MG63 (cell line): ENCODE results near the gene RNF40. TPM values are rescaled to one million over a fixed set of nuclear protein-coding genes. Genes with fewer than 3 reads are reported as not detected.

Experiments used
- DNase-seq: peaks from one replicate; pipeline ENCODE4 v3.0.0-alpha.2; 2020
- H3K27me3 ChIP-seq: fragments of 250-450 bp; sonication (Bioruptor Pico); 2 replicates; pipeline ENCODE4 v1.5.1; 2020; ENCODE audit warnings: mild to moderate bottlenecking, moderate library complexity
- H3K36me3 ChIP-seq: fragments of 250-450 bp; sonication (Bioruptor Pico); 2 replicates; pipeline ENCODE4 v1.5.1; 2020; ENCODE audit warnings: mild to moderate bottlenecking, moderate library complexity
- H3K4me3 ChIP-seq: fragments of 250-450 bp; sonication (Bioruptor Pico); 2 replicates; pipeline ENCODE4 v1.5.1; 2020; ENCODE audit warnings: mild to moderate bottlenecking, moderate library complexity
- H3K9me3 ChIP-seq: fragments of 250-450 bp; sonication (Bioruptor Pico); 2 replicates; pipeline ENCODE4 v1.5.1; 2020; ENCODE audit warnings: mild to moderate bottlenecking, moderate library complexity
- total RNA-seq: library from RNA; depleted of rRNA; stranded (reverse); fragments of >200 nt; shearing (Covaris generic); gene quantifications from 2 replicates; pipeline ENCODE4 v1.2.3, GENCODE V29; 2014; ENCODE audit warnings: low replicate concordance

RNF40 gene
- total RNA-seq, 1 experiment from 2014 or later, result 127 TPM

DNA sequence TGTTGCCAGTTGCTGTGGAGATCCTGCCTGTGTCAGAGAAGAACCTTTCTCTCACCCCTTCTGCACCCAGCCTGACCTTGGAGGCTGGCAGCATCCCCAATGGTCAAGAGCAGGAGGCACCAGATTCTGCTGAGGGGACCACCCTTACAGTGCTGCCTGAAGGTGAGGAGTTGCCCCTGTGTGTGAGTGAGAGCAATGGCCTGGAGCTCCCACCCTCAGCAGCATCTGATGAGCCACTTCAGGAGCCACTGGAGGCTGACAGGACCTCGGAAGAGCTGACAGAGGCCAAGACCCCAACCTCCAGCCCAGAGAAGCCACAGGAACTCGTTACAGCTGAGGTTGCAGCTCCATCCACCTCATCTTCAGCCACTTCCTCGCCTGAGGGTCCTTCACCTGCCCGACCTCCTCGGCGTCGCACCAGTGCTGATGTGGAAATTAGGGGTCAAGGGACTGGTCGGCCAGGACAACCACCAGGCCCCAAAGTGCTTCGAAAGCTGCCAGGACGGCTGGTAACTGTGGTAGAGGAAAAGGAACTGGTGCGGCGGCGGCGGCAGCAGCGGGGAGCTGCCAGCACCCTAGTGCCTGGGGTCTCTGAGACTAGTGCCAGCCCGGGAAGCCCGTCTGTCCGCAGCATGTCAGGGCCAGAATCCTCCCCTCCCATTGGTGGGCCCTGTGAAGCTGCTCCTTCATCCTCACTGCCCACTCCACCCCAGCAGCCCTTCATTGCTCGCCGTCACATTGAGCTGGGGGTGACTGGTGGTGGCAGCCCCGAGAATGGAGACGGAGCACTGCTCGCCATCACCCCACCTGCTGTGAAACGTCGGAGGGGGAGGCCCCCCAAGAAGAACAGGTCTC, 24.1 kb upstream of the RNF40 start:
- no peak for DNase-seq
- Histone ChIP-seq H3K27me3 (no peaks in the 10 kb centered on the region), H3K36me3 (peaks cover 90% of the 10 kb centered on the region), H3K4me3 (no peak overlapping the region), H3K9me3 (no peaks in the 10 kb centered on the region)

DNA sequence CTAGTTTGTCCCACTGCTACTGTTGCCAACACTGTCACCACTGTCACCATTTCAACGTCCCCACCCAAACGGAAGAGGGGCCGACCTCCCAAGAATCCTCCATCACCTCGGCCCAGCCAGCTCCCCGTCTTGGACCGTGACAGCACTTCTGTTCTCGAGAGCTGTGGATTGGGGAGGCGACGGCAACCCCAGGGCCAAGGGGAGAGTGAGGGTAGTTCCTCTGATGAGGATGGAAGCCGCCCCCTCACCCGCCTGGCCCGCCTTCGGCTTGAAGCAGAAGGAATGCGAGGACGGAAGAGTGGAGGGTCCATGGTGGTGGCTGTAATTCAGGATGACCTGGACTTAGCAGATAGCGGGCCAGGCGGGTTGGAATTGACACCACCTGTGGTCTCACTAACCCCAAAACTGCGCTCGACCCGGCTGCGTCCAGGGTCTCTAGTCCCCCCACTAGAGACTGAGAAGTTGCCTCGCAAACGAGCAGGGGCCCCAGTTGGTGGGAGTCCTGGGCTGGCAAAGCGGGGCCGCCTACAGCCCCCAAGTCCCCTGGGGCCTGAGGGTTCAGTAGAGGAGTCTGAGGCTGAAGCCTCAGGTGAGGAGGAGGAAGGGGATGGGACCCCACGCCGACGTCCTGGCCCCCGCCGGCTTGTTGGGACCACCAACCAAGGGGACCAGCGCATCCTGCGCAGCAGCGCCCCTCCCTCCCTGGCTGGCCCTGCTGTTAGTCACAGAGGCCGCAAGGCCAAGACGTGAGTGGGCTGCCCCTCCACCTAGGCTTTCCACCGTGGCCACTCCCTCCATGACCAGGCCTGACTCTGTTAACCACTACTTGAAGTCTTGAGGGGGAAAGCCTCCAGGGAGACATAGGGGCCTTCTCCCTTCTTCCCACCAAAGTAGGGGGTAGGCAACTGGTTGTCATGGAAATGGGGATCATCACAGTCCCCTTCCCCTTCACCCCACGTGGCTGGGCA, 22.9 kb upstream of the RNF40 start:
- no peak for DNase-seq
- Histone ChIP-seq H3K27me3 (no peaks in the 10 kb centered on the region), H3K4me3 (no peak overlapping the region), H3K36me3 (peaks cover 88% of the 10 kb centered on the region), H3K9me3 (no peaks in the 10 kb centered on the region)

DNA sequence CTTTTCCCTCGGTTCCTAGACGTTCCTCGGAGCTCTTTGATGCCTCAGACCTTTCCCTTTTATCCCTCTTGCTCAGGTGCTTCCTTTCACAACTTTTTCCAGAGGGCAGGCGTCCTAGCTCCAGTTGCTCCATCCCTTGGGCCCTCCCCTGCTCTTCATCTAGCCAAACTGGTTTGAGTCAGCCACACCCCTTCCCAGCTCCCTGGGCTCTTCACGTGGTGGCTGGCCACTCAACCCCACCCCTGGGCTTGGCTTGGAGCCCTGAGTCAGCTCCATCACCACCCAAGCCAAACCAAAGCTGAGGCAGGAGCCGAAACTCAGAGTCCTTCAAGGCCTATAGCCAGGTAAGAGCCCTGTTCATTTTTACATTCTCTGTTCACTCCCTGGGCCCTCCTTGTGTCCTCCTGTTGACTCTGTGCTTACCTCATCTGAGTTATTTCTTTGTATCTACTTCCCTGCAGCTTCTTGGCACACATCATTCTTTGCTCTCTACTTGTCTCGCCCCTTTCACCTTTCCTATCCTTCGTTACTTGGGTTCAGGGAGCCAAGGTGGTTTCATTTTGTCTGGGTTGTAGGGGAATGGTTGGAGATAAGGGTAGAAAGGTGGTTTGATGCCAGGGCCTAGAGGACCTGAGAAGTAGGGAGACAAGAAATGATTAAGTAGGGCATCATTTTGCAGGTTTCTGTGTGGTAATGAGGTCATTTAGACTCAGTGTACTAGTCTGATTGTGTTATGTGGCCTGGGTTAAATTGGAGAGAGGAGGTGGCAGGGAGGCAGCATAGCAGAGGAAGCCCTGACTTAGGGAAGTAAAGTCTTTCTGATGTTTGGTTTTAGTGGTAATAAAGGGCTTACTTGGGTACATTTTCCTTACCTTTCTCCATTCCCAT, 21.5 kb upstream of the RNF40 start:
- Histone ChIP-seq H3K9me3 (no peaks in the 10 kb centered on the region), H3K36me3 (peaks cover 93% of the 10 kb centered on the region), H3K4me3 (no peak overlapping the region), H3K27me3 (no peaks in the 10 kb centered on the region)
- peak; percentile 79 for DNase-seq

DNA sequence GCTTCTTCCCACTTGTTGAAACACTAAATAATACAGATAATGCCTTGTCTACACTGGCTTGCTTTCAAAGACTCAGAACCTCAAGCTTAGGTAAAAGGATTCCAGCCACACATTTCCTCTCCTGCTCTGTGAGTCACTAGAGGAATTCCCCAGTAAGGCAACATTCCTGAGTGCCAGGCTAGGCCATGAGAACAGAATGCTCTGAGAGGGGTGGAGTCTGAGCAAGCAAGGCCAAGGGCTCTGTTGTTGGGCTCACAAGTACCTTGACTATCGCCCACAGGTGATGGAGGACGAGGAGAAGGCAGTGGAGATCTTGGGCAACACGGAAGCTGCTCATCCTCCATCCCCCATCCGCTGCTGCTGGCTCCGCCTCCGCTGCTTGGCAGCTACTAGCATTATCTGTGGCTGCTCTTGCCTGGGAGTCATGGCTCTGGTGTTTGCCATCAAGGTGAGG, 20.6 kb upstream of the RNF40 start:
- no peak overlapping the region for H3K4me3 ChIP-seq
- no peaks in the 10 kb centered on the region for H3K27me3 ChIP-seq
- H3K9me3 ChIP-seq, result no peaks in the 10 kb centered on the region
- peaks cover 84% of the 10 kb centered on the region for H3K36me3 ChIP-seq
- peak; percentile 68 for DNase-seq

DNA sequence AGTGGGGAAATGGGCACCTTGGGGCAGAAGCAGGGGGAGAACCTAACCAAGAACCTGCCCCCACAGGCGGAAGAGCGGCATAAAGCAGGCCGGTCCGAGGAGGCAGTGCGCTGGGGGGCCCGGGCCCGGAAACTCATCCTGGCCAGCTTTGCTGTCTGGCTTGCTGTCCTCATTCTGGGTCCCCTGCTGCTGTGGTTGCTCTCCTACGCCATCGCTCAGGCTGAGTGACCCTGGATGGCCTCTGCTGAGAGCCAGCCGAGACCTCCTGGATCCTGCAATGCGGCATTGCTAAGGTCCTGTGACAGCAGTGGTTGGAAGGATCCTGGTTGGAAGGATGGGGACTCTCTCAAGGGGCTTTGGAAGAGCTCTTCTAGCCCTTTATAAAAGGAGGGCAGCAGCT, 18.4 kb upstream of the RNF40 start:
- no peak for DNase-seq
- no peak overlapping the region for H3K4me3 ChIP-seq
- no peaks in the 10 kb centered on the region for H3K27me3 ChIP-seq
- peaks cover 62% of the 10 kb centered on the region for H3K36me3 ChIP-seq
- H3K9me3 ChIP-seq, result no peaks in the 10 kb centered on the region

DNA sequence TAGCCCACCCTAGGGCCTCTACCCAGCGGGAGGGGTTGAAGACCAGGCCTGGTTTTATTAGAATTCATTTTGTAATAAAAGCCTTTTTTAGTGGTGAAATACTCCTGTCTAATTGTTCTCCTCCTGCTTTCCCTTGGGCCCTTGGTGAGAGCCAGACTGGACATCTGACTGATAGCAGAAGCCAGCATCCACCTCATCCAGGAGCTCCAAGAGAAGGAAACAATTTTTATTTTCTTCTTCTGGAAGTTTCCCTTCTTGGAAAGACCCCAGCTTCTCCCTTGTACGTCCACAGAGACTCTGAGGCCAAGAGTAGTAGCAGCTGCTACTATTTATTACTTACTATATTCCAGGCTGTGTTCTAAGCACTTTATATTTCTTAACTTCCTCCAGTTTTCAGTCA, 17.9 kb upstream of the RNF40 start:
- no peak for DNase-seq
- no peaks in the 10 kb centered on the region for H3K27me3 ChIP-seq
- H3K9me3 ChIP-seq, result no peaks in the 10 kb centered on the region
- H3K36me3 ChIP-seq, result peaks cover 57% of the 10 kb centered on the region
- no peak overlapping the region for H3K4me3 ChIP-seq

DNA sequence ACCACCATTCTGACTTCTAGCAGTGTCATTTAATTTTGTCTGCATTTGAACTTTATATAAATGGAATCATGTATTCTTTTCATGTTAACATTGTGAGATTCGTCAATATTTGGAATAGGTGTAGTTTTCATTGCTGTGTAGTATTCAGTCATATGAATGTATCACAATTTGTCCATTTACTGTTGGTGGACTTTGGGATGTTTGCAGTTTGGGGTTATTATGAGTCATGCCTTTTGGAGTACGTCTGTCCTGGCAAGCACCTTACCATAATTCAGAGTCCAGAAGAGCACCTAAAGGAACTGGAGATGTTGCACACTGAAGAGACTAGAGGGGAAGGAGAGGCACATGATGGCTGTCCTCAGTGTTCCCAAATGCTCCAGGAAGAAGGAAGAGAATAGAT, 17.0 kb upstream of the RNF40 start:
- no peak overlapping the region for H3K4me3 ChIP-seq
- no peaks in the 10 kb centered on the region for H3K27me3 ChIP-seq
- no peaks in the 10 kb centered on the region for H3K9me3 ChIP-seq
- peaks cover 53% of the 10 kb centered on the region for H3K36me3 ChIP-seq
- no peak for DNase-seq

DNA sequence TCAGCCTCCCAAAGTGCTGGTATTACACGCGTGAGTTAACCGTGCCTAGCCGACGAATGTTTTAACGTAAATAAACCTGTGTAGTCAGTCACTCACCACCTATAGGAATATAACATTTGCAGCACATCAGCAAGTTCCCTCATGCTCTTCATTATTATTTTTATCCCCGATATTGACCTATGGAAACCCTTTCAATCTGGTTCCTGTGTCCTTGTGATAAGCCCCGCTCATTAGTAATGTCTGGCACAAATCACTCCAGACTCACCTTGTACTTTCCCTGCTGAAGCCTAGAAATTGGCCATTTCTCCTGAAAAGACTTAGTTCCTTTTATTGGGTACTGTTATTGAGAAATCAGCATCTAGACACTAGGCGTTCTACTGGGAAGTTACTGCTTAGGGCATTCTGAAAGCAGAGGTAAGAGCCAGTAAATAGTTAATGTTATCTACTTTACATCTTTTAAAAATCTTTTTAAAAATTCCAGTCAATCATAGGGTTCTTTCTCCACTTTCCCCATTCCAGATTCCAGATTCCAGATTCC, 15.4 kb upstream of the RNF40 start:
- Histone ChIP-seq H3K27me3 (no peaks in the 10 kb centered on the region), H3K4me3 (no peak overlapping the region), H3K9me3 (no peaks in the 10 kb centered on the region), H3K36me3 (peaks cover 53% of the 10 kb centered on the region)
- DNase-seq, result no peak

DNA sequence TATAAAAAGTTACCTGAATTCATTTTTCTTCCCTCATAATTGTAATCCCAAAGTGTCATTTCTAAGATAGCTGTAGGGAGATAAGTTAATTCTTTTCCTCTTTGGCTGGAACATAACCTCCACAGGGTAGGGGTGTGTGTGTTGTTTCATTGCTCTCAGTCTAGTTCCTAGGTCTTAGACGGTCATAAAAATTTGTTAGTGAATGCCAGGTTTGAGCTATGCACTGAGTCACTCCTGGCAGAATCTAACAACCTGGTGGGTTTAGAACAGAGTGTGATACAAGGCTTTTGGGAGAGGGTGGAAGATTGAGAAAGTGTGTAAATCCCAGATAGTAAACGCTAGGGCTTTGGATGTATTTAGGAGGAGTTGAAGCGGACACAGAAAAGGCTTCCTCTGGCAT, 14.8 kb upstream of the RNF40 start:
- DNase-seq, result peak; percentile 70
- H3K4me3 ChIP-seq, result peak overlapping the region; percentile 80
- H3K9me3 ChIP-seq, result no peaks in the 10 kb centered on the region
- H3K27me3 ChIP-seq, result no peaks in the 10 kb centered on the region
- peaks cover 47% of the 10 kb centered on the region for H3K36me3 ChIP-seq

DNA sequence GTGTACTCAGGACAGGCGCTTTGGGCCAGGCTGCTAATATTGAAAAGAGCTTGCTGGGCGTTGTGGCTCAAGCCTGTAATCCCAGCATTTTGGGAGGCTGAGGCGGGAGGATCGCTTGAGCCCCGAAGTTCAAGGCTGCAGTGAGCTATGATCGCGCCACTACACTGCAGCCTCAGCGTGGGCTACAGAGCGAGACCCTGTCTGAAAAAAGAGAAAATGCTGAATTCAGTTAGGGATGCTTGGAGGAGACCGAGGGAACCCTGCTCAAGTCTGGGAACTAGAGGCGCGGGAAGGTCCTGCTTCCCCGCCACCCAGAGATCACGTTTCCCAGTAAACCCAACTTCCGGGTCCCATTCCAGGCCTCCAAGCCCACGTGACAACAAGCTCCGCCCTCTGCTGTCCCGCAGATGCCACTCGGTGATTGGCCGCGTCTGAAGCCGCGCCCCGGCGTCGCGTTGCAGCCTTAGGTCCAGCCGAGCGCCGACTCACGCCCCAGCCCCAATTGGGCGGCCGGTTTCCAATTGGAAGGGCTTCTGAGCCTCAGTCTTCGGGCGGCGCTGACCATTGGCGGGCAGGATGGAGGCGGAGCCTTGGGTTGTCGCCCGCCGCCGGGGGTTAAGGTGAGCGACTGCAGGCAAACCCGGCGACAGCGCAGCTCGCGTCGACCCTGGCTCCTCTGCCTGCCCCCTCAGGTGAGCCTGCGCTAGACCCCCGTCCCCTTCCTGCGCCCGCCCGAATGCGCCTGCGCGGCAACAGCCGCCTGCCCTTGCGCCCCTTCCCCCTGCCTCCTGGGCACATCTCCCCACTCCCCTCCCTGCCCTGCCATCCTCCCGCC, 14.1 kb upstream of the RNF40 start, which contains the start of gene PHKG2:
Gene PHKG2 (plus strand): TSS at position 627 of the 835 bp plus-strand sequence. CDS start 396 bp downstream, outside the sequence.
- peaks cover 47% of the 10 kb centered on the region for H3K36me3 ChIP-seq
- no peaks in the 10 kb centered on the region for H3K27me3 ChIP-seq
- DNase-seq, result peak; percentile 100
- no peaks in the 10 kb centered on the region for H3K9me3 ChIP-seq
- peak within 1 kb of the TSS; percentile 80 for H3K4me3 ChIP-seq

DNA sequence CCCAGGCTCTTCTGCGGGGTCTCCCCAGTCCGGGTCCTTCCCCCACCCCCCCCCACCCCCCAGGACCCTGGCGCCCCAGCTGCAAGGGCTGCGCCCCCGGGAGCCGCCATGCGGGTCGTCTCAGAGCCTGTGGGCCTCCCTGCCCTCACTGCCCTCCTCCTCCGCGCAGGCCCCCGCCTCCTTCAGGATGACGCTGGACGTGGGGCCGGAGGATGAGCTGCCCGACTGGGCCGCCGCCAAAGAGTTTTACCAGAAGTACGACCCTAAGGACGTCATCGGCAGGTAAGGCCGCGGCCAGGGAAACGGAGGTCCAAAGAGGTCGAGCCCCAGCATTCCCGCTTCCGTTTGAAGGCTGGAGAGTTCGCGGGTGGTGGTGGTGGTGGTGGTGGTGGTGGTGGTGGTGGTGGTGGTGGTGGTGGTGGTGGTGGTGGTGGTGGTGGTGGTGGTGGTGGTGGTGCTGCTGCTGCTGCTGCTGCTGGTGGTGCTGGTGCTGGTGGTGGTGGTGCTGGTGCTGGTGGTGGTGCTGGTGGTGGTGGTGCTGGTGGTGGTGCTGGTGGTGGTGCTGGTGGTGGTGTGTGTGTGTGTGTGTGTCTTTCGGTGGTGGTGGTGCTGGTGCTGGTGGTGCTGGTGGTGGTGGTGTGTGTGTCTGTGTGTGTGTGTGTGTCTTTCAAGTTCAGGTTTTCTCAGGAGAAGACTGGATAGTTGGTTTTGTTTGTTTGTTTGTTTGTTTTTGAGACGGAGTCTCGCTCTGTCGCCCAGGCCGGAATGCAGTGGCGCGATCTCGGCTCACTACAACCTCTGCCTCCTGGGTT, 13.3 kb upstream of the RNF40 start:
- H3K27me3 ChIP-seq, result no peaks in the 10 kb centered on the region
- no peaks in the 10 kb centered on the region for H3K9me3 ChIP-seq
- peaks cover 50% of the 10 kb centered on the region for H3K36me3 ChIP-seq
- peak; percentile 60 for DNase-seq
- H3K4me3 ChIP-seq, result peak overlapping the region; percentile 80

DNA sequence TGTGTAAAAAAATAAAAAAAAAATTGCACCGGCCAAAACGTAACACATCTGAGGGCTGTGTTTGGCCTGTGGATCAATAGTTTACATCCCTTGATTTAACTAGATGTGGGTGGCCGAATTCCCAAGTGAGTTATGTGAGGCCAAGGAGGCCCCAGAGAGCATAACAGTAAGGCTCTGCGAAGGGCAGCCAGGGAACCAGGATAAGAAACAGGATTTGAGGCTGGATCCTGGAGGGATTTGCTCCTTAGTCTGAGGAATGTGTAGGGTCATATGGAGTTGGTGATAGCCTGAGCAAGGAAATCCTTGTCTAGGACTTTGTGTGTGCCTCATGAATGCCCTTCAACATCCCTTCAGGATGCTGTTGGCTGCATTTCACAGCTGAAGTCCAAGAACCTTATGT, 11.9 kb upstream of the RNF40 start:
- Histone ChIP-seq H3K9me3 (no peaks in the 10 kb centered on the region), H3K4me3 (no peak overlapping the region), H3K36me3 (peaks cover 48% of the 10 kb centered on the region), H3K27me3 (no peaks in the 10 kb centered on the region)
- DNase-seq, result no peak

DNA sequence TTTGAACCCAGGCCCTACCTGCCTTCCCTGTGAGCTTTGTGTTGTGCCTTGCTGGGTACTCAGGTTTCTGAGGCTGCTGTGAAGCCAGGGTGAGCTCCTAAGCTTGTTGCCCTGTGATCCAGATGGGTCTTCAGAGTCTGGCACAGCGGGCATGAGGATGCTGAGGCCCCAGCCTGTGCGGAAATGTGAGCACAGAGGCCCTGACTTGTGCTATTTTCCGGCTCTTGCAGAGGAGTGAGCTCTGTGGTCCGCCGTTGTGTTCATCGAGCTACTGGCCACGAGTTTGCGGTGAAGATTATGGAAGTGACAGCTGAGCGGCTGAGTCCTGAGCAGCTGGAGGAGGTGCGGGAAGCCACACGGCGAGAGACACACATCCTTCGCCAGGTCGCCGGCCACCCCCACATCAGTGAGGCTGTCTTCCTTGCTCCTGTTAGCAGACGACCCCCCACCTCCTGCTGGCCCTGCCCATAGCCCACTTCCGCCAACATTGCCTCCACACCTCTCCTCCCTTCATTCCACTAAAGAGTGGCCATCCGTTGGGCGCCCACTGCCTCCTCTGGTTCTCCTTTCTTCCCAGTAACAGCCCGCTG, 11.2 kb upstream of the RNF40 start:
- Histone ChIP-seq H3K4me3 (no peak overlapping the region), H3K9me3 (no peaks in the 10 kb centered on the region), H3K27me3 (no peaks in the 10 kb centered on the region), H3K36me3 (peaks cover 49% of the 10 kb centered on the region)
- no peak for DNase-seq

DNA sequence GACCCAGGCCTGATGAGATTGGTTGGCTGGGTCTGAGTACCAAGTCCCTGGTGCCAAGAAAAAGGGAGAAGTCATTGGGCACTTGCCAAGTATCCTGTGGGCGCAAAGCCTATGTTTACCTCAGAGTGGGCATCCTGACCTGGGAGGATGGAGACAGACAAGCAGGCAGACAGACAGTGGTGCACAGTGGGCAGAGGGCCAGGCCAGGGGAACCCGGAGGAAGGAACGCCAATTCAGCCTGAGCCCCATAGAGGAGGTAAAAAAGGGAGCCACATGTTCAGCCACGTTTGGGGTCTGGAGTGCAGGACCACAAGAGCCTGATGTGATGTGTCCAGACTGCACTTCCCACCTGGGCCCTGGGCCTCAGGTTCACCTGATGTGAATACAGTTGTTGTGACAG, 8.5 kb upstream of the RNF40 start:
- Histone ChIP-seq H3K27me3 (no peaks in the 10 kb centered on the region), H3K4me3 (no peak overlapping the region), H3K9me3 (no peaks in the 10 kb centered on the region), H3K36me3 (peaks cover 58% of the 10 kb centered on the region)
- DNase-seq, result no peak
